ENCODE results near the gene CCL5.

Gene CCL5

DNA sequence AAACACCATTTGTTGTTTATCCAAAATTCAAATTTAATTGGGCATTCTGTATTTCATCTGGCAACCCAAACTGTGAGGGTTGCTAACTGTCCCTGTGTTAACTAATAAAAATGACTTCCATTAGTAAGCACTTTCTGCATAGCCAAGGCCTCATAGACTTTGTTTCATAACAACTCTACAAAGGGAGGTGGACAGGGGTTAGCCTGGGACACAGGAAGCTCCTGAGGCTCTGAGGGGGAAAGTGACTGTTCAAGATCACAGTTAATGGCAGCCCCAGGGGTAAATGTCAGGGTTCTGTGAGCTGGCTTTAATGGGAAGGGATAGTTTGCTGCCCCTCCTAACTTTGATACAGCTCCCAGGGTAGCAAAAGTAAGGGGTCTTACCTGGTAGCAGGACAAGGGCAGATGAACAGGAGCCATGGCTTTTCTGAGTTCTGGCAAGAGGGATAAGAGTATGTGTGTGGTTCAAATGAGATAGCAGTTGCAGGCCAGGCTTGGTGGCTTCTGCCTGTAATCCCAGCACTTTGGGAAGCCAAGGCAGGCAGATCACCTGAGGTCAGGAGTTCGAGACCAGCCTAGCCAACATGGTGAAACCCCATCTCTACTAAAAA is 13.7 kb downstream of the CCL5 start:
- DNase-seq, result no peak

- DNase-seq, result no peak
Observed at GRCh38 chr17:35865412-35866340, 14.5 kb downstream of the CCL5 start.

DNA sequence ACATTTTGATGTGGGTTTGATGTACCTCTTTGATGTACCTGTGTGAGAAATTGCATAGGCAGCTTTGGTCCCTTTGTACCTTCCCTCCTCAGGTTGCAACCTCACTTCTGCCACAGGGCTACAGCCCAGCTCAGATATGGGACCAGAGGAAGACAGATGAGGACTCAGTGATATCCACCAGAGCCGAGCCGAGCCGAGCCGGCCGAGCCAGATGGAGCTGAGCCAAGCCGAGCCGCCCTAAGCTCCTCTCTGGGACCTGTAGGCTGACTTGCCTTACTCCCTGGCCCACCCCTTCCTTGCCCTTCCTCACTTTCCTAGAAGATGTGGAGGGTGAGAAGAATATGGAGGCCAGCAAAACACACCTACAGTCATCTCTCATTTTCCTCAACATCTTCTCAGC is 15.3 kb downstream of the CCL5 start:
- DNase-seq, result no peak

DNA sequence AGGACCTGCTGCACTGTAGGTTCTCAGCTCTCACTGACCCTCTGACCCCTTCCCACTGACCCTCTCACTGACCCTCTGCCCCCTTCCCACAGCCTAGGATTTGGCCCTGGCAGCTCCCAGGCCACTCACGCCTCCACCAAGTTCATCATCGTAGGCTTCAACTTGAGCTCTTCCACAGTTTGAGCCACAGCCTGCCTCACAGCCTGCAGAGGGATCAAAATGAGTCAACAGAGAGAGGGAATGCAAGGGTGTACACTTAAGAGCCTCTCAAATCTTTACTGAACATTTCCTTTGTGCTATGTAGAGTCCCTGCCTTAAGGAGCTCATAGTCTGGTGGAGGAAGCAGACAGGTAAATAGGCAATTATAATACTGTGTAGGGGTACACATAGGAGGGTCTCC is 23.6 kb downstream of the CCL5 start:
- DNase-seq, result no peak

DNA sequence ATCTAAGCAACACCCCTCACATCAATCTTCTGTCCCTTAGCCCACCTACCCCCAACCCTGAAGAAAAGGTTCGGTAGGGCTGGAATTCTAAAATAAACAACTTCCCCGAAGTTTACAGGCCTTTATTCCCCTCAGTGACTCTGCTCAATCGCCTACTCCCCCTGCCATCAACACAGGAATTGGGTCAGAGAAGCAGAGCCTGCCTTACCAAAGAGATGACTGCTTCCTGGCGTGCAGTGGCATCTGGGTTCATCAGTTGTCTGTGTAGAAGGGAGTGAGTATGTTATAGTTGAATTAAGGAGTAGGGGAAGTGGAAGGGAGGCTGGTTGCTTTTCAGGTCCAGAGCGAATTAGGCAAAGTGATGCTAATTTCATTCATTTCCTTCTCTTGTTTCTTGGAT is 24.2 kb downstream of the CCL5 start:
- no peak for DNase-seq

DNA sequence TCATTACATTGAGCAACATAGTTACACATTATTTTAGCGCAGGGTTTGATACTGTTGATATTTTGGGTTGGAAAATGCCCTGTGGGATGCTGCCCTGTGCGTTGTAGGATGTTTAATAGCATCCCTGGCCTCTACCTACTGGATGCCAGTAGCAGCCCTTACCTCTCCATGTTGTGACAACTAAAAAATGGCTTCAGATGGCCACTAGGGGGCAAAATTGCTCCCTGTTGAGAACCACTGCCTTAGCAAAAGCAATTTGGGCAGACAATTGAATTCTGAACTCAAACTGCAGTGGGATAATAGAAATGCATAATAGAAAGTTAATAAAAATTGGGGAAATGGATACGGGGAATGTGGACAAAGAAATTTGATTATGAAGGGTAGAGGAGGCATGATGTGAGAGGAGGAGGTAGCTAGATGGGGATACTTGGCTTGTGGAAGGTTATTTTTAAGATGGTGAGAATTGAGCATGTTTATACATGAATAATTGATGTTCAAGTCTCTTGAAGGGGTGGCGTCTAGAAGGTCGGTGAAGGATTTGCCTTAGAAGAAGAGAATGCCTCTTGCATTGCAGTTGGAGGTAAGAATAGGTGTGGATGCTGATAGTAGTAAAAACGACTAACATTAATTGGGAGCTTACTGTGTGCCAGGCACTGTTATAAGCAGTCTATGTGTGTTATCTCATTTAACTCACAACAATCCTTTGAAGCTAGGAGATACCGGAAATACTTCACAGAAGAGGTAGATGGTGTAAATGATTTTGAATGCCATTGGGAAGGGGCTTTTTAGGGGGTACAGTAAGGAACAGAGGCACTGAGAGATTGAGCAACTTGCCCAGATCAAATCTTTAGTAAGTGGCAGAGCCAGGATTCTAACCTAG is 30.5 kb downstream of the CCL5 start:
- DNase-seq, result peak; percentile 22 to 70 (median 69)

DNA sequence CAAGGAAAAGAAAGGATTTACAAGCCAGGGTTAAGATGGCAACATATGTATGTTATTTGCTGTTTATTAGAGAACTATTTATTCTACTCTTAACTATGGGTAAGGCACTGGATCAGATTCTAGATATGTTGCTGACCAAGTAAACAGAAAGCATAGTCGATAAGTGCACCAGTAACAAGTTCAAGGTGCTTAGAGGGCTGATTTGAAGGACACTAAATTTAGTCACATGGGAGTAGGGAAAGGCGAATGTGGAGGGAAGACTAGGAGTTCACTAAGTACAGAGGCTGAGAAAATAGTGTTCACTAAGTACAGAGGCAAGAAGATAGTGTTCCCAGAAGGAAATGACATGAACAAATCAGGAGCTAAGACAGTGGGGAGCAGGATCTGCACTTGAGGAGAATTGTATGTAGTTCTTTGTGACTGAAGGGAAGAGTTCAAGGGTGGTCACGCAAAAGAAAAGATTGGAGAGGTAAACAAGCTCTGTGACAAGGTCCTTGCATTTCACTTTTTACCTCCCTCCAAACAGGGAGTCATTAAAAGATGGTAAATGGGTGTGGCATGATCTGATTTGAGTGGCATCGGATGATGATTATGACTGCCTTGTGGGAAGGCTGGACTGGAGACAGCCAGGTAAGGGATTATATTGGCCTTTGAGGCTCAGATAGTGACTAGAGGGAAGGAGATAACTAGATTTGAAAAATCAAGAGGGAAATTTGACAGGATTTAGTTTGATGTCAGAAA is 32.4 kb downstream of the CCL5 start:
- no peak for DNase-seq

GRCh38 chr17:35847006-35847405 is 33.2 kb downstream of the CCL5 start:
- no peak for DNase-seq

DNA sequence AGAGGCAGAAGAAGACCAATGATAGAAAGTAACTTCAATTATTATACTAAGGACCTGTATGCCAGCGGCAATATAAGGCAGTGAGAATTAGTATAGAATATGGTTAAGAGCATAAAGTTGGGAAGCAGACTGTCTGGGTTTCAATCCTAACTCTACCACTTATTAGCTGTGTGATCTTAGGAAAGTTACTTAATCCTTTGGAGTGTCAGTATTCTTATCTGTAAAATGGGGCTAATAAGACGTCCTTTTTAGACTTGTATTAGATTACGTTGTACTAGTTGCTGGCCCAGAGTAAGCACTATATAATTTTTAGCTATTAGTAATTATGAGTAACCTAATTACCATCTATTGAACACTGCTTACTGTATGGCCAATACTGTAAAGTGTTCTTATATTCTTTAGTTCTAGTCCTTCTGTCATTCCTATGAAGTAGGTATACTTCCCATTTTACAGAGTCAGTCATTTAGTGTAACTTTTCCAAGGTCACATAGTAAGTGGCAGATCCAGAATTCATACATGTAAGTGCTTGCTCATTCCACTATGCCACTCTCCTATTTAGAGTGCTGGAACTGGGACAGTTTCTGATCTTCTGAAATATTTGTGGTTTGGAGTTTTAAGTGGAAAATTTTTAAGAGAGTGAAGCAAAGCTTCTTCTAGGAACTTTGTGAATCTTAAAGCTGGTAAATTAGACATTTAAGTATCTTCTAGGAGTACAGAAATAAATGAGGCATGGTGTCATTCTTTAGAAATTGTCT is 33.9 kb downstream of the CCL5 start:
- DNase-seq, result no peak

GRCh38 chr17:35844547-35844946 is 35.6 kb downstream of the CCL5 start:
- no peak for DNase-seq

DNA sequence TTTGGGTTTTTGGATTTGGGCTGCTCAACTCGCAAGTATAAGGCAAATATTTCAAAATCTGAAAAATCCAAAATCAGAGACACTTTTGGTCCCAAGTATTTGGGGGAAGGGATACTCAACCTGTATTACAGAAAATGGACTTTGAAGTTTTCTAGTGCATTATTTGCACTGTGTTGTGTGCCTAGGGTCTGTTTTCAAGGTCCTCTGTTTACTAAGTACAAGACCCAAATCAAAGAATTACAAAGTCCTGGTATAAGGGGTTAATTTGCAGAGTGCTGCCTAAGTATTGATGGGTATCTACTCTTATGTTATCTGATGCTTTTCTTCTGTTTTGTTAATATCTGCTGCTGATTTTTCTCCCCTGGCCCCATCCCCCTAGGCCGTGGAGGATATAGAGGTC is 36.5 kb downstream of the CCL5 start:
- DNase-seq, result no peak

- DNase-seq, result no peak
Observed at GRCh38 chr17:35842239-35842638, 37.9 kb downstream of the CCL5 start.

DNA sequence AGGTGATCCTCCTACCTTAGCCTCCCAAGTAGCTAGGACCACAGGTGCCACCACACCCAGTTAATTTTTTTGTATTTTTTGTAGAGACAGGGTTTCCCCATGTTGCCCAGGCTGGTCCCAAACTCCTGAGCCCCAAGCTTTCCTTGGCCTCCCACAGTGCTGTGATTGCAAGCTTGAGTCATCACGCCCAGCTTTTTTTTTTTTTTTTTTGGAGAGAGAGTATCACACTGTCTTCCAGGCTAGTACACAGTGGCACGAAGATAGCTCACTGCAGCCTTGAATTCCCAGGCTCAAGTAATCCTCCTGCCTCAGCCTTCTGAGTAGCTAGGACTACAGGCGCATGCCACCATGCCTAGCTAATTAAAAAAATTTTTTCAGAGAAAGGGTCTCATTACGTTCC is 38.7 kb downstream of the CCL5 start:
- no peak for DNase-seq

GRCh38 chr17:35841101-35841500 is 39.1 kb downstream of the CCL5 start:
- no peak for DNase-seq

DNA sequence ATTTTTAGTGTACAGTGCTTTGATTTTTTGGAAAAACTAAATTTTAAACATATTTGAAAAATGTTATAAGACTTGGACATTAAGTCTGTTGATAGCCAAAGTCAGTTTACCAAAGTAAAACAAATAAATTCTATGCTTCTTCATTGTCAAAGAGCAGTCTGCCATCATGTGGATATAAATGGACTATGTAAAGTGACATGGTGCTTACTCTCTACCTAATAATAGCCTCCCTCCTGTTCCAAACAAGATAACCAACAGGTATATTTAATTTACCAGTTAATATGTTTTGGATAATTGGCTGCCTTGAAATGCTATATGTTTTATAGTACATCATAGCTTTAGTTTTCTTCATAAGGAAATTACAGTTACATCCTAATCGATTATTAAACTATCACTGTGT is 55.0 kb downstream of the CCL5 start:
- no peak for DNase-seq

Data from NCI-H1417 (cell line).